HG02970 (cell line): ENCODE measurements around the gene PKNOX2.

Experiments used
- ATAC-seq: cut with Tn5 transposase; IDR thresholded peaks from one replicate; pipeline ENCODE4 v1.9.1; 2021; ENCODE audit warnings: mild to moderate bottlenecking, moderate library complexity, moderate number of reproducible peaks; ENCODE audit not compliant: unreplicated experiment, low FRiP score

Gene PKNOX2

GRCh38 chr11:125256541-125257189, 92.1 kb downstream of the PKNOX2 start:
- ATAC-seq, result no peak

- ATAC-seq, result no peak
Observed at GRCh38 chr11:125257190-125257579, 92.6 kb downstream of the PKNOX2 start.

GRCh38 chr11:125257751-125258150, 93.2 kb downstream of the PKNOX2 start:
- ATAC-seq, result no peak

GRCh38 chr11:125258291-125259032, 93.9 kb downstream of the PKNOX2 start:
- ATAC-seq, result no peak

GRCh38 chr11:125261588-125261987, 97.0 kb downstream of the PKNOX2 start:
- ATAC-seq, result no peak

- ATAC-seq, result no peak
Observed at GRCh38 chr11:125262194-125262829, 97.8 kb downstream of the PKNOX2 start.

- ATAC-seq, result no peak
Observed at GRCh38 chr11:125262830-125263218, 98.3 kb downstream of the PKNOX2 start.

GRCh38 chr11:125263268-125263790, 98.8 kb downstream of the PKNOX2 start:
- no peak for ATAC-seq

GRCh38 chr11:125264100-125265022, 99.8 kb downstream of the PKNOX2 start:
- ATAC-seq, result no peak

- no peak for ATAC-seq
Observed at GRCh38 chr11:125267548-125267947, 103.0 kb downstream of the PKNOX2 start.

- no peak for ATAC-seq
Observed at GRCh38 chr11:125268611-125269010, 104.1 kb downstream of the PKNOX2 start.

GRCh38 chr11:125270106-125270505, 105.6 kb downstream of the PKNOX2 start:
- no peak for ATAC-seq

GRCh38 chr11:125270711-125271110, 106.2 kb downstream of the PKNOX2 start:
- ATAC-seq, result no peak

- ATAC-seq, result no peak
Observed at GRCh38 chr11:125271483-125272091, 107.0 kb downstream of the PKNOX2 start.

GRCh38 chr11:125272092-125272491, 107.5 kb downstream of the PKNOX2 start:
- ATAC-seq, result no peak

- no peak for ATAC-seq
Observed at GRCh38 chr11:125272821-125273220, 108.3 kb downstream of the PKNOX2 start.

GRCh38 chr11:125273519-125274000, 109.0 kb downstream of the PKNOX2 start:
- no peak for ATAC-seq

GRCh38 chr11:125274309-125274708, 109.8 kb downstream of the PKNOX2 start:
- ATAC-seq, result no peak

GRCh38 chr11:125274774-125275173, 110.2 kb downstream of the PKNOX2 start:
- ATAC-seq, result no peak
